Prostate gland (tissue), 2 donors: ENCODE measurements around the gene CAMSAP2.

Experiments
- CTCF ChIP-seq, 4 experiments: fragments of 200-600 bp in 2 of 4; fragments of 450-650 bp in 2 of 4; sonication (generic) in 2 of 4; IDR thresholded peaks; 1 replicate in 3 of 4; 2 replicates in 1 of 4; pipeline ENCODE4 v1.5.1; 2016 to 2019; ENCODE audit warnings: antibody characterized with exemption in 4 of 4, mild to moderate bottlenecking in 2 of 4, moderate library complexity in 2 of 4
- POLR2A ChIP-seq: fragments of 450-650 bp; IDR thresholded peaks from one replicate; pipeline ENCODE4 v1.6.1; 2016; ENCODE audit warnings: antibody characterized with exemption, mild to moderate bottlenecking

- TF ChIP-seq CTCF (IDR thresholded peaks at IDR 0.05) = no peak
- no peak for TF ChIP-seq POLR2A
Measured at GRCh38 chr1:200710166-200710565, 28.5 kb upstream of the CAMSAP2 start.
